ENCODE data around the gene GSTK1.

GSTK1 gene

GRCh38 chr7:143300959-143301935 lies 38.0 kb downstream of the GSTK1 start:
- no peak for DNase-seq

GRCh38 chr7:143303733-143304132 lies 40.5 kb downstream of the GSTK1 start:
- DNase-seq = no peak

GRCh38 chr7:143304938-143305337 lies 41.7 kb downstream of the GSTK1 start:
- DNase-seq = no peak

GRCh38 chr7:143305423-143306070 lies 42.3 kb downstream of the GSTK1 start:
- peak; percentile 83 for DNase-seq

GRCh38 chr7:143308632-143309031 lies 45.4 kb downstream of the GSTK1 start:
- DNase-seq = no peak

GRCh38 chr7:143314127-143314526 lies 50.9 kb downstream of the GSTK1 start:
- no peak for DNase-seq

GRCh38 chr7:143315776-143316175 lies 52.5 kb downstream of the GSTK1 start, which contains the start of gene CLCN1:
CLCN1 (plus strand) TSS chr7:143316111; CDS start chr7:143316213, 102 bp downstream.
- DNase-seq = no peak

GRCh38 chr7:143316492-143316891 lies 53.3 kb downstream of the GSTK1 start:
- DNase-seq = no peak

GRCh38 chr7:143318661-143319060 lies 55.4 kb downstream of the GSTK1 start:
- no peak for DNase-seq

Data from islet precursor cell (in vitro differentiated cells).